GM21723 (cell line): ENCODE results near the gene MOAP1.
"Not testable (repeated sequence)": the region's sequence is repeated elsewhere in the genome, so short reads cannot be mapped to it uniquely, and the experiment has no call there.

Experiments used
- ATAC-seq: cut with Tn5 transposase; IDR thresholded peaks from one replicate; pipeline ENCODE4 v1.9.1; 2021; ENCODE audit warnings: mild to moderate bottlenecking, moderate library complexity; ENCODE audit not compliant: unreplicated experiment

The MOAP1 gene

GRCh38 chr14:93186466-93186865 is 1.8 kb upstream of the MOAP1 start:
- no peak for ATAC-seq

DNA sequence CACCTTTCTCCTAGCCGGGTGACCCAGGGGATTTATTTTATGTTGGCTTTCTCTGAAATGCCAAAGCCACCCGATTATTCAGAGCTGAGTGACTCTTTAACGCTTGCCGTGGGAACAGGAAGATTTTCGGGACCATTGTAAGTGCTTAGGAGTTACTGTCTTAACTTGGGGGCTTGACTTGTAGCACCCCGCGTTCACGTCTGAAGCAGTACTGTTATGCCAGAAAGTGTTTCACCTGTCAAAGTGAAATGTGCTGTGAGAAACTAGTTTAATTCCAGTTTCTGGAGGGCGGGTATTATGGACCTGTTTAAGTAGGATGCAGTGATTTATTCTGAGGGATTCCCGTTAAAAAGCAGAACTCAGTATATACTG is 638 bp upstream of the MOAP1 start:
- no peak for ATAC-seq

DNA sequence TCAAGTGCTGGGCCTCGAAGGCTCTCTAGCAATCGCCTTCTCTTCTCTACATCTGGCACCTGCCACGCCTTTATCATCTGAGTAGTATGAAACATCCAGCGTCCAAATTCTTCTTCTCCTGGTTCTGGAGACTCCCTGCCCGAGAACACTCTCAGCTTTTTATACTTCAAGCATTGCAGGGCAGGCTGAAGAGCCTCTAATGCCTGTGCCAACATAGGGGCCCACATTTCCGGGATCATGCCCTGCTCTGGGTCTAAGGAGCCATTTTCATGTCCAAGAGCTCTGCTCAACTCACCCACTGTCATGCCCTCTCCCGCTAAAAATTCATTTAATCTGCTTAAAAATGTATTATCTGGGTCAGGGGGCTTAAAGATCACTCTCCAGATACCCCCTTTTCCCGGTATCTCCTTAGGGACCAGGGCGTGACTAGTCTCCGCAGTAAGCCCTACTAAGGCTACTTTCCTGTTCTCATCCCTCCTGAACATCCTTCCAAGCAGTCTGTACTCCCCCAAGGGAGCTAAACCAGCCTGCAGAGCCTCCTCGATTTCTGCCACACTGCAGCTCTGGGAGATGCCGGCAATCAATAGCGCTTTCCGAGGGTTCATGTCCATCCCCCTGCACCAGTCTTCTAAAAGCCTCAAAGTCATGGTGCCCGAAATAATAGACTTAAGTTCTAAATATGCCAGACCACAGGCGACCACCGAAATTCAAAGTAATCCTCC is 940 bp downstream of the MOAP1 start:
- ATAC-seq, result no peak

GRCh38 chr14:93175492-93175891 is 9.2 kb downstream of the MOAP1 start:
- no peak for ATAC-seq

GRCh38 chr14:93174731-93175130 is 10.0 kb downstream of the MOAP1 start:
- not testable (repeated sequence) for ATAC-seq

DNA sequence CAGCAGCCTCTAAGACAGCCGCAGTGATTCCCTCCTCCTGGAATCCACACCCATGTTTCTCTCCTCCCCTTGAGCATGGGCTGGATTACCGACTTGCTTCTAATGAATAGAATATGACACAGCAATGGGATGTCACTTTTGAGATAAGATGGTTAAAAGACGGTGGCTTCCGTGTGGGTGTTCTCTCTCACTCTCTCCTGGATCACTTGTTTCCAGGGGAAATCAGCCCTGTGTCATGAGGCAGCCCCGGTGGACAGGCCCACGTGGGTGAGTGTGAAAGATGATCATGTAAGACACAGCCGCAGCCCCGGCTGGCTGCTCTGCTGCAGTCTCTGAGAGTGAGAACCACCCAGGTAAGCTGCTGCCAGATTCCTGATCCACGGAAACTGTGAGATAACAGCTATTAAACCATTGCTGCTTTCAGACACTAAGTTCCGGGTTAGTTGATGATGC is 10.7 kb downstream of the MOAP1 start:
- no peak for ATAC-seq

- ATAC-seq, result no peak
These were observed 13.3 kb downstream of the MOAP1 start for GRCh38 chr14:93171376-93171775.

DNA sequence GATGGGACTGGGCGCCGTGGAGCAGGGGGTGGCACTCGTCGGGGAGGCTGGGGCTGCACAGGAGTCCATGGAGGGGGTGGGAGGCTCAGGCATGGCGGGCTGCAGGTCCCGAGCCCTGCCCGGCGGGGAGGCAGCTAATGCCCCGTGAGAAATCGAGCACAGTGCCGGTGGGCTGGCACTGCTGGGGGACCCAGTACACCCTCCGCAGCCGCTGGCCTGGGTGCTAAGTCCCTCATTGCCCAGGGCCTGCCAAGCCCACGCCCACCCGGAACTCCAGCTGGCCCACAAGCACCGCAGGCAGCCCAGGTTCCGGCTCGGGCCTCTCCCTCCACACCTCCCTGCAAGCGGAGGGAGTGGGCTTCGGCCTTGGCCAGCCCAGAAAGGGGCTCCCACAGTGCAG is 14.6 kb downstream of the MOAP1 start:
- ATAC-seq, result not testable (repeated sequence)

DNA sequence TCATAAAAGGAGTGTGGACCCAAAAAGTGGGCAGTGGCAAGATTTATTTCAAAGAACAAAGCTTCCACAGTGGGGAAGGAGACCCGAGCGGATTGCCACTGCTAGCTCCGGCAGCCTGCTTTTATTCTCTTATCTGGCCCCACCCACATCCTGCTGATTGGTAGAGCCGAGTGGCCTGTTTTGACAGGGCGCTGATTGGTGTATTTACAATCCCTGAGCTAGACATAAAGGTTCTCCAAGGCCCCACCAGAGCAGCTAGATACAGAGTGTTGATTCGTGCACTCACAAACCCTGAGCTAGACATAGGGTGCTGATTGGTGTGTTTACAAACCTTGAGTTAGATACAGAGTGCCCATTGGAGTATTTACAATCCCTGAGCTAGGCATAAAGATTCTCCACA is 15.1 kb downstream of the MOAP1 start:
- not testable (repeated sequence) for ATAC-seq

GRCh38 chr14:93168610-93169009 is 16.1 kb downstream of the MOAP1 start:
- ATAC-seq, result not testable (repeated sequence)

- ATAC-seq, result not testable (repeated sequence)
These were observed 19.1 kb downstream of the MOAP1 start for GRCh38 chr14:93165271-93166265.

DNA sequence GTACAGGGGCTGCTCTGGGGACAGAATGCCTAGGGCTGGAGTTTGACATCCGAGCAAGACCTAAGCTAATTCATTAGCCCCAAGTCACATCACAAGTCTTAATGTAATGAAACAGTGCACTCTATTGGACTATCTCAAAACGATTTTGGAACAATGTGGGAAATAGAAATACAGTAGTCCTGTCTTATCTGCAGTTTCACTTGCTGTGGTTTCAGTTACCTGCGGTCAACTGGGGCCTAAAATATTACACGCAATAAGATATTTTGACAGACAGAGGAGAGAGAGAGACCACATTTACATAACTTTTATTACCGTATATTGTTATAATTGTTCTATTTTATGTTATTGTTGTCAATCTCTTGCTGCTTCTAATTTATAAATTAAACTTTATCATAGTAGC is 21.1 kb downstream of the MOAP1 start:
- no peak for ATAC-seq

GRCh38 chr14:93161411-93161940 is 23.2 kb downstream of the MOAP1 start:
- no peak for ATAC-seq

DNA sequence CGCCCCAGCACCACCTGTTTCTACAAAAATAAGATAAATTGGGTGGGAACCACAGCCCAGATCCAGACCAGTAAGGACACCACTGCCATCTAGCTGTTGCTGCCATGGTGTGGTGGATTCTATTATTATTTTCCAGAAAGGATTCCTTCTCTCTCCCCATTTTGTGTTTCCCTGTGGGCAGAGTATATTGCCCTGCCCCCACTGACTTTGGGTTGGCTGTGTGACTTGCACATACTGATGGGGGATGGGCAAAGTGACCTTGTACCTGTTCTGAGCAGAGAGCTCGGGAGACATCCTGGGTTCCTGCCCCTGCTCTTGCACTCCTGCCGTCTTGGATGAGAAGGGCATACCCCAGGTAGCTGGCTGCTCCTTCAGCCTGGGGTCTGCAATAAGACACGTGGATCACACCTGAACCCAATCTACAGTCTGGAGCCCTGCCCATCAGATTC is 24.3 kb downstream of the MOAP1 start:
- ATAC-seq, result no peak

- not testable (repeated sequence) for ATAC-seq
These were observed 24.9 kb downstream of the MOAP1 start for GRCh38 chr14:93159625-93160352.

GRCh38 chr14:93158349-93158748 is 26.3 kb downstream of the MOAP1 start:
- not testable (repeated sequence) for ATAC-seq

DNA sequence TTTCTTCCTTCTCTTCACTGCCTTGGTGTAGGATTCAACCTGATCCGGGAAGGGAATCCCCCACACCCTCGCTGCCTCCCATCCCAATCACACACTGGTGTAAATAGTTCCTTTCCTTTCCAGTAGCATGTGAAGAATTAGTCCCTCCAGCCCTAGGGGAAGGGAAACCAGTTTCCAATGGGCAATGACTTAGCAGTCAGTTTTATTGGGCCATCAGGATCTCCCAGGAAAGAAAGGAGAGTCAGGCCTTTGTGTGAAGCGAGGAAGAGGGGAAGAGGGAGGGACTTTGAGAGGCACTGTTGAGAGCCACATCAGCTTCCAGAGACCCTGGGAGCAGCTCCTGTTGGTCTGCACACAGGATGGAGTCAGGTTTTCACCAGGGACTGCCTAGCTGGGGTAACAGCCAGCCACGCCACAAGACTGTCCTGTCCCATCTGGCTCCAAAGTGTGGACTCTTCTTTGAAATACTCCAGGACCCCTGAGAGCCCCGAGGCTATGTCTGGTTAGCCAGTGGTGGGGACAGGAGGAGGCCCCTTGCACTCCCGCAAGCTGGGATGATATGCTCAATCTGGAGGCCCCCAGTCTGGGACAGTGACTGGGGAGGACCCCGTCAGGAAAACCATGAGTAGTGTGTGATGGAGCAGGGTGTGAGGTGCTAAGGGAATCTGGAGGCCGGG is 27.9 kb downstream of the MOAP1 start:
- ATAC-seq, result no peak

GRCh38 chr14:93155667-93156066 is 29.0 kb downstream of the MOAP1 start:
- no peak for ATAC-seq

GRCh38 chr14:93153121-93153520 is 31.6 kb downstream of the MOAP1 start:
- no peak for ATAC-seq
